HFFc6 (cell line): ENCODE results near the gene SLC35B1. TPM values are rescaled to one million over a fixed set of nuclear protein-coding genes. Genes with fewer than 3 reads are reported as not detected.

Experiments used
- DNase-seq: peaks from one replicate; pipeline ENCODE4 v3.0.0-alpha.2; 2018
- H3K27ac Mint-ChIP-seq: 2 replicates; pipeline ENCODE4 v1.8.0; 2020; ENCODE audit warnings: mild to moderate bottlenecking, mixed read lengths
- H3K27me3 Mint-ChIP-seq: 2 replicates; pipeline ENCODE4 v1.8.0; 2021; ENCODE audit warnings: mild to moderate bottlenecking, moderate library complexity, mixed read lengths; ENCODE audit not compliant: insufficient read depth
- H3K36me3 Mint-ChIP-seq: 2 replicates; pipeline ENCODE4 v1.8.0; 2021; ENCODE audit warnings: low read depth, mixed read lengths
- H3K4me1 Mint-ChIP-seq: 2 replicates; pipeline ENCODE4 v1.8.0; 2020; ENCODE audit warnings: low read depth, mixed read lengths
- H3K4me3 Mint-ChIP-seq: 2 replicates; pipeline ENCODE4 v1.8.0; 2020; ENCODE audit warnings: mild to moderate bottlenecking, moderate library complexity, mixed read lengths
- H3K9me3 Mint-ChIP-seq: 2 replicates; pipeline ENCODE4 v1.8.0; 2020; ENCODE audit warnings: mild to moderate bottlenecking, mixed read lengths
- total RNA-seq, 6 experiments: library from RNA; stranded (reverse); fragmentation: NEBNext Ultra II Directional; extraction: Animal tissue kit (Norgen Biotek cat#: 25700); gene quantifications; 2 replicates in 1 of 6; 3 replicates in 5 of 6; pipeline ENCODE4 v1.2.3, GENCODE V29; 2021
- TF ChIP-seq, protein P1 (sequence below): fragments of 200-600 bp; sonication (generic); IDR thresholded peaks from 2 replicates; pipeline ENCODE4 v1.5.0; 2021; ENCODE audit warnings: antibody characterized with exemption, mild to moderate bottlenecking

SLC35B1 gene
- total RNA-seq, 6 experiments from 2014 or later = 78.2 to 117 (median 88.4) TPM

DNA sequence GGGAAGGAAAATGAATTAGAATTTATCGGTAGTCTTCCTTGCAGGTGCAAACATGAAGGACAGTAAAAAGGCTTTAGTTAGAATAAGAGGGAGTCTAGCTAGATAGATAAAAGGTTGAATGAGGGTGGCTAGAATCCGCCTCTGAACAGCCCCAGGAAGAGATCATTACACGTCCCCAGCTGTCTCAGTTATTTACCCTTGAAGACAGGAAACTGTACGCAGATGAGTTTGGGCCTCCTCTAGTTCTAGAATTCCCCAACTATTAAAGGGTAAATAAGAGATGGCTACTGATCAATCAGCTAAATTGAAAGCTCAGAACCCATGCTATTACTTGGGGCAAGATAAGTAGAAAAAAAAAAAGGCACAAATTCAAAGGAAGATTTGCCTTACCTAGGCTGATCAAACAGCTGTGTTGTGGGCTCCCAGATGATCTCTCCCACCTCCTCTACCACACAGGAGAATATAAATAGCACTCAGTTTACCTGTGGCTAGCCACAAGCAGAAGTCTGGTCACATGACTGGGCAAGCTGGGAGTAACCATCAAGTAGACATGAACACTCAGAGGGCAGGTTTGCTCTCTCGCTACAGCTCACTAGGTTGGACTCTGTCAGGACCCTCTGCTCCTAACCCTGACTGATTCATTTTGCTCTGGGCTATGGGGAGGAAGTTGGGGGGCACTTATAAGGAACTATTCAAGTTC lies 39.2 kb upstream of the SLC35B1 start:
- no peaks in the 10 kb centered on the region for H3K9me3 Mint-ChIP-seq
- DNase-seq = no peak
- TF ChIP-seq, protein P1, sequence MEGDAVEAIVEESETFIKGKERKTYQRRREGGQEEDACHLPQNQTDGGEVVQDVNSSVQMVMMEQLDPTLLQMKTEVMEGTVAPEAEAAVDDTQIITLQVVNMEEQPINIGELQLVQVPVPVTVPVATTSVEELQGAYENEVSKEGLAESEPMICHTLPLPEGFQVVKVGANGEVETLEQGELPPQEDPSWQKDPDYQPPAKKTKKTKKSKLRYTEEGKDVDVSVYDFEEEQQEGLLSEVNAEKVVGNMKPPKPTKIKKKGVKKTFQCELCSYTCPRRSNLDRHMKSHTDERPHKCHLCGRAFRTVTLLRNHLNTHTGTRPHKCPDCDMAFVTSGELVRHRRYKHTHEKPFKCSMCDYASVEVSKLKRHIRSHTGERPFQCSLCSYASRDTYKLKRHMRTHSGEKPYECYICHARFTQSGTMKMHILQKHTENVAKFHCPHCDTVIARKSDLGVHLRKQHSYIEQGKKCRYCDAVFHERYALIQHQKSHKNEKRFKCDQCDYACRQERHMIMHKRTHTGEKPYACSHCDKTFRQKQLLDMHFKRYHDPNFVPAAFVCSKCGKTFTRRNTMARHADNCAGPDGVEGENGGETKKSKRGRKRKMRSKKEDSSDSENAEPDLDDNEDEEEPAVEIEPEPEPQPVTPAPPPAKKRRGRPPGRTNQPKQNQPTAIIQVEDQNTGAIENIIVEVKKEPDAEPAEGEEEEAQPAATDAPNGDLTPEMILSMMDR = no peak
- no peaks in the 10 kb centered on the region for H3K4me1 Mint-ChIP-seq
- no peak overlapping the region for H3K27ac Mint-ChIP-seq
- no peak overlapping the region for H3K4me3 Mint-ChIP-seq
- H3K36me3 Mint-ChIP-seq = no peaks in the 10 kb centered on the region
- peaks cover 37% of the 10 kb centered on the region for H3K27me3 Mint-ChIP-seq

DNA sequence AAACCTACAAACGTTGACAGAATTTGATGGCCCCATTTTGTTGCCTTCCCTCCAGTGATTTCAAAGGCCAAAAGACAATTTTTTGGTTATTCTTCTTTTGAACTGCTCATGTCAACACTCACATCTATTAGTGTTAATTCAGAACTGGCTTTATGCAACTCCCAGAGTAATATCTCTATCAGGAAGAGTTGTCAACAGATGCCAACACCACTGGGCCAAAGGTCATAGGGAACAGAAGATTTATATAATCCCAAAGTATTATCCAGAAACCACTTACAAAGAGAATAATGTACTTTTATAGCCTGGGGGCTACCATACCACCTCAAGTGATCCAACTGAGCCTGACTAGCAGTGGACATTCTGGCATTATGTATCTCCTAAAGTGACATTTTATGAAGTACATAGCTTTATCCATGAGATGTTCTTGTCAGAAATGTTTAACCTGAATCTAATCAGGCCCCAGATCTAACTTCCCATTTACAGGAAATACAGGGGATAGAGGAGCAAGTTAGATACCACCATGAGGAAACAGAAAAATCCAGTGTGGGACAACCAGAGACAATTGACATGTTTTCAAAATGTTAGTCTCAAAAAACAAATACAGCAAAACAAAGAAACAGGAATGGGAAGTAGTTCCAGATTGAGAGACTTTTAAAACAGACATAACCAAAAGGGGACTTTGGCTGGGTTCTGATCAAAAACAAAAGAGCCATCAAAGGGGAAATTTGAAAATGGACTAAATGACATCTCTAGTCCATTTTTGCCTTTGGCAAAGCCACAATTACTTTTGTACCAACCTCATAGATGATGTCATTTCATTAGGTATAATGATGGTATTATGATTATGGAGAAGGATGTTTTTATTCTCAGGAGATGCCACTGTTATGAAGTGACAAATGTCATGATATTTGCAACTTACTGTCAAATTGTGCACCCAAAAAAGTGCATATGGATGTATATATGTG lies 37.7 kb upstream of the SLC35B1 start:
- no peak for DNase-seq
- Mint-ChIP-seq H3K4me3 (no peak overlapping the region), H3K27ac (no peak overlapping the region), H3K36me3 (no peaks in the 10 kb centered on the region), H3K27me3 (peaks cover 42% of the 10 kb centered on the region), H3K4me1 (no peaks in the 10 kb centered on the region), H3K9me3 (no peaks in the 10 kb centered on the region)
- TF ChIP-seq, protein P1 = no peak

DNA sequence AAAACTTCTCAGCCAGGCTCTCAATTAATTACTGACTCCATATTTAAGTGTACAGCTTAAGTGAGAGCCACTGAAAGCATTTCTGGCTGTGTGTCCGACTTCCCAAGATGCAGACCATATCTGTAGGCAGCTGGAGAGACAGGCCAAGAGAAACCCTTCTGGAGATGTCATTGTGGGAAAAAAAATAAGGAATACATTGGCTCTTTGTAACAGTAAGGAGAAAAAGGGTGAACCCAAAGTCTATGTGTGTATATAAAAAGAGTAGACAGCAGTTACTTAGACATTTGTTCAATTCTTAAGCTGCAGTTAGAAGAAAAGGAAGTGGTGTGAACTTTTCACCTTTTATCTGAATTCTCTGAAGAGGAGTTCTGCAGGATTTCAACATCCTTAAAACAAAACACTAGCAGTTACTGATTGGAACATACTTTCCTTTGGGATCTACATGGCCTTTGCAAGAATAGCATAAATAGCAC lies 34.4 kb upstream of the SLC35B1 start:
- no peaks in the 10 kb centered on the region for H3K9me3 Mint-ChIP-seq
- no peak for DNase-seq

DNA sequence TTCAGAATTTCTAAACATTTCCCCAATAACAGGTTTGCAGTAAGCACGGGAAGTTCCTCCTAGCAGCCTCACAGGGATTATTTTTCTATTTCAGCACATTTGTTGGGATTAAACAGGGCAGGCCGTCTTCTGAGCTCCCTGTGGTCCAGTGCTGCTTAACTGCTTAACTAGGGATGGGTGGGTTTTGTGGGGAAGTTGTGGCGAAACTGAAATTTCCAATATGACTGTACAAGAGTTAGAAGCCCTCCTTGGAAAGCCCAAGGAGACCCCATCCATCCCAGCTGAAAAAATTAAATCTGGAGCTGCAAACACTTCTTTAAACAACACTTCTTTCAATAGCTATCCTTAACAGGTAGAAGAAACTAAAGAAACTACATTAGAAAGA lies 33.9 kb upstream of the SLC35B1 start:
- H3K4me1 Mint-ChIP-seq = no peaks in the 10 kb centered on the region
- no peaks in the 10 kb centered on the region for H3K9me3 Mint-ChIP-seq
- H3K27ac Mint-ChIP-seq = no peak overlapping the region
- TF ChIP-seq, protein P1 = no peak
- no peak overlapping the region for H3K4me3 Mint-ChIP-seq
- DNase-seq = no peak
- peaks cover 35% of the 10 kb centered on the region for H3K27me3 Mint-ChIP-seq
- no peaks in the 10 kb centered on the region; the same call in 1 of the 2 replicates for H3K36me3 Mint-ChIP-seq

More for the DNA sequence above, 34.4 kb upstream of the SLC35B1 start:
- Mint-ChIP-seq H3K27me3 (peaks cover 33% of the 10 kb centered on the region), H3K4me3 (no peak overlapping the region), H3K27ac (no peak overlapping the region), H3K4me1 (no peaks in the 10 kb centered on the region), H3K36me3 (no peaks in the 10 kb centered on the region; the same call in 1 of the 2 replicates)
- TF ChIP-seq, protein P1 = no peak

DNA sequence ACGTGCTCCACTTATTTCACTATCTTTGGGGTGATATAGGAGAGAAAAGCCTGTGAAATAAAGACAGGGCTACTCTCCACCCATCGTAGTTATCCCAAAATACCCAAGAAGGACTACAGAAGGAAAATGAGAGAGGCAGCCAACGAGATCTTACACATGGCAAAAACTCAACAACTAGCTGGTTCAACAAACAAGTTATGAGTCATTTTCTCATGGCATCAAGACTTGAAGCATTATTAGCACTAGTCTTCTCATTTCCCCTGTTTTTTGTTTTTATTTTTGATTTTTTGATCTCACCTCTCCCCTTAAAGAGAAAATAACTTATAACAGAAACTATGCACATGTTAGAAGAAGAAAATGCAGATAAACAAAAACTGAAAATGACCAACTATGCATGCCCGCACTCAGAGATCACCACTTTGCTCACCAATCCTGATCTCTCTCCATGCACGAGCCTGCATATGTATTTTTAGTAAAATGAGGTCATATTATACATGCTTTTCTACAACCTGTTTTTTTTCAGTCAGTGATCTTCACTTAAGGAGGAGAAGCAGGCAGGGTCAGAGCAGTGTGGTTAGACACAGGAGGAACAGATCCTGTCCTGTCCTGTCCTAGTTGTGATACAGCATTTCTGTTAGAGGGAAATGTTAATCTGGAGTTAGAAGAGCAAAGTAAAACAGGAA lies 33.4 kb upstream of the SLC35B1 start:
- Mint-ChIP-seq H3K36me3 (no peaks in the 10 kb centered on the region; the same call in 1 of the 2 replicates), H3K9me3 (no peaks in the 10 kb centered on the region), H3K27ac (no peak overlapping the region), H3K4me3 (no peak overlapping the region), H3K4me1 (no peaks in the 10 kb centered on the region), H3K27me3 (peaks cover 39% of the 10 kb centered on the region)
- TF ChIP-seq, protein P1 = no peak
- DNase-seq = no peak
